Activated CD4-positive, CD25-positive, alpha-beta regulatory T cell treated with anti-CD3 and anti-CD28 coated beads, Interleukin-2, amount 50 U/mL, for 24 hours (primary cell): ENCODE results near the gene TRIM2.

Experiments
- ATAC-seq, 2 donors: fragments of 150-1000 bp; cut with Tn5 transposase; one replicate each; pipeline ENCODE4 v1.10.0; 2021; ENCODE audit warnings: mild to moderate bottlenecking in 1 of 2, moderate library complexity in 1 of 2

The TRIM2 gene

GRCh38 chr4:153222707-153223426, 18.6 kb downstream of the TRIM2 start:
- peak; percentile 39 to 60 for ATAC-seq

- no peak for ATAC-seq
Measured at GRCh38 chr4:153223427-153223801, 19.2 kb downstream of the TRIM2 start.

- ATAC-seq, result no peak
Measured at GRCh38 chr4:153223930-153224329, 19.7 kb downstream of the TRIM2 start.

- no peak for ATAC-seq
Measured at GRCh38 chr4:153224474-153224873, 20.2 kb downstream of the TRIM2 start.

- no peak for ATAC-seq
Measured at GRCh38 chr4:153227469-153228075, 23.3 kb downstream of the TRIM2 start.

- no peak for ATAC-seq
Measured at GRCh38 chr4:153228512-153229140, 24.4 kb downstream of the TRIM2 start.

- ATAC-seq, result no peak
Measured at GRCh38 chr4:153229545-153229944, 25.3 kb downstream of the TRIM2 start.

- no peak for ATAC-seq
Measured at GRCh38 chr4:153232768-153233167, 28.5 kb downstream of the TRIM2 start.

GRCh38 chr4:153233761-153234371, 29.6 kb downstream of the TRIM2 start:
- no peak for ATAC-seq

- ATAC-seq, result no peak
Measured at GRCh38 chr4:153234885-153235284, 30.6 kb downstream of the TRIM2 start.

GRCh38 chr4:153238135-153238919, 34.1 kb downstream of the TRIM2 start:
- no peak for ATAC-seq

- ATAC-seq, result no peak
Measured at GRCh38 chr4:153239409-153239808, 35.2 kb downstream of the TRIM2 start.

GRCh38 chr4:153241295-153241694, 37.1 kb downstream of the TRIM2 start:
- no peak for ATAC-seq

GRCh38 chr4:153241970-153242838, 38.0 kb downstream of the TRIM2 start:
- no peak for ATAC-seq

- no peak for ATAC-seq
Measured at GRCh38 chr4:153242839-153243324, 38.6 kb downstream of the TRIM2 start.

GRCh38 chr4:153243468-153243867, 39.2 kb downstream of the TRIM2 start:
- ATAC-seq, result no peak

GRCh38 chr4:153244969-153245368, 40.7 kb downstream of the TRIM2 start:
- no peak for ATAC-seq

GRCh38 chr4:153245775-153246174, 41.5 kb downstream of the TRIM2 start:
- ATAC-seq, result no peak

- ATAC-seq, result no peak
Measured at GRCh38 chr4:153246446-153247115, 42.3 kb downstream of the TRIM2 start.

- no peak for ATAC-seq
Measured at GRCh38 chr4:153247116-153247490, 42.9 kb downstream of the TRIM2 start.

- ATAC-seq, result peak in 1 of 2 donors; percentile 7
Measured at GRCh38 chr4:153248641-153249198, 44.5 kb downstream of the TRIM2 start.
